GM21423 (cell line): ENCODE results near the gene JAML.
"Not testable (repeated sequence)": the region's sequence is repeated elsewhere in the genome, so short reads cannot be mapped to it uniquely, and the experiment has no call there.

ENCODE experiments used
- ATAC-seq: cut with Tn5 transposase; IDR thresholded peaks from one replicate; pipeline ENCODE4 v1.9.1; 2021; ENCODE audit warnings: mild to moderate bottlenecking, moderate library complexity; ENCODE audit not compliant: unreplicated experiment

JAML gene

DNA sequence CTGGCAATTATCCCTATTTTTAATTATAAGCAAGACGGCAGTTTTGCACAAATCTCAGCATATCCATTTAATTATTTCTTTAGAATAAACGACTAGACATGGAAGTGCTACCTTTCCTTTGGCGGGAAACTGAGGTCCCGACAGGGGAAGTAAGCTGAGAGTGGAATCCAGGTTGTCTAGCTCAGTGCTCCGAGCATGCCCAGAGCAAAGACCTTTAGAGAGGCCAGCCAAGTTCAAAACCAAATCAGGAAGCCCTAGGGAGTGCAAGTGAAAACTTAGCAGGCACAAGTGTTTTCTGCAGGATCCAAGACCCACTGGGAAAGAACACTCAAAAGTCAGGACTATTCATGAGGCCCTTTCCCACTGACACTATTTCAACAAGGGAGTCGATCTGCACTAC is 25.7 kb downstream of the JAML start:
- ATAC-seq, result no peak

DNA sequence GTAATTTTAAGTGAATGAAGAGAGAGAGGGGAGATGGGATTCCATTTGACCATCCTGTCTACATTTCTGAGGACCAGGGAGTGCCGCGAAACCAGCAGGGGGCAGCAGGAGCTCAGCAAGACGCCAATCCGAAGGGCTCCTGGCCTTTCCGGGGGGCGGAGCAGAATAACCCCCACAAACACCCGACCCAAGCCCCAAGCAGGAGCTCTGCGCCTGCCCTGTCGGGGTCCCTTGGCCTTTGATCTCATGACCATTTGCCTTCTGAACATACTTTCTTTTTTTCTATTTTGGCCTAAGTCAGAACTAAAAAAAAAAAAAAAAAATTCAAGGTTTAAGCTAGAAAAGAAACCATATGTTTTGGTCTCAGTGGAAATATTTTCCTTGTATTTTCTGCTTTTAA is 26.4 kb downstream of the JAML start:
- ATAC-seq, result no peak

DNA sequence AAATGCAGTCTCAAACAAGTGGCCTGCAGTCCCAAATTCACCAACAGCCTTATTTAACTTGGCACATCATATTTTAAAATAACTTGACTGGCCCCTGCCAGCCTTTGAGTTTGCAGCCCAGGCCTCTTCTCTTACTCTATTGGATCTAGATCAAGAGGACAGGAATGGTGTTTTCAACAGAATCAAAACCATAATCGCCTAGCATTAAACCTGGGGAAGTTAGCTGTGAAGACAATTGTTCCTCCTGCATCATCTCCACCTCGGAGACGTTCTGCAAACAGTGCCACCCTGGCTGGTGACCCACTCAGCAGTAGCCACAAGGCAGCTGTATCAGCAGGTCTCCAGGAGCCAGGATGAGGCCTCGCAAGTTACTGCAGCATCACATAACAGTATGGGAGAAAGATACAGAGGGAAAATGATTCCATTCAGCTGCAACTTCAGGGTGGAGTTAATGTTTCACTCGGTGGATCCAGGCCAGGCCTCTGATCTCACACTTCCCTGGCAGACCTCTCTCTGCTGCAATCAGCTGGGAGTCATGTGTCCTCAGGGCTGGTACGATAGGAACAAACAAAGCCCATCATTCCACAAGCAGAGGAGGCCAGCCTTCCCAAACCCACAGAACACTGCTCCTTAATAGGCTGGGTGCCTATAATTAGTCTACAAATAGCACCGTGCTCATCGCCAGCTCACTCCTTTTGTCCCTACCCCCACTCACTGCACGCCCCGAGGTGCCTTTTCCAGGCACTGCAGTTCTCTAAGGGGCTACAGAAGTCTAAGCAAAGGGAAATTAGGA is 29.8 kb downstream of the JAML start:
- no peak for ATAC-seq

DNA sequence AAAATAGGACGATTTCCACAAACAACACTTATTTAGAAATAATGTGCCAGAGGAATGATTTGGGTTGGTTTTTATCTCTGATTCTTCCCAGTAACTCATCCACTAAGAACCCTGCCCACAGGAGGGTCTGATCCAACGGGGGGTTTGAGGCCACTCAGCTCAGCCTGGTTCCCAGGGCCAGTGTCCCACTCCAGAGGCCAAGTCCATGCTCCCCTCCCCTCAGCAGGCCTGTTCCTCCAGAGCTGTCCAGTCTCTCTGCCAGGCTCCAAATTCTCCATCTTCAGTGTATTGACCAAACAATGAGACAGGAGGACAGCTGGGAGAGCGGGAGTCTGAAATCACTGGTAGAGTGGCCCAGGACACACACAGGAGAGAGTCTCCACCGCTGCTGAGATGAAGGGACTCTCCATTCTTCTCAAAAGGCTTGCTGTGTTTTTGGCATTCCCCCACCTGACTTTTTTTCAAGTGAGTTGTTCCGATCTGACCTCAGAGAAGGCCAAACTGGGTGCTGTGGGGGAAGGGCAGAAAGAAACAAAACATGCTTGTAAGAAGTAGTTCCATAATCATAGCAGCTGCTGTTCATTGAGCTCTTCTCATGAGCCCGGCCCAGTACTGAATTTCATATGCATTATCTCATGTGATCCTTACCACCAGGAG is 30.8 kb downstream of the JAML start:
- ATAC-seq, result no peak

DNA sequence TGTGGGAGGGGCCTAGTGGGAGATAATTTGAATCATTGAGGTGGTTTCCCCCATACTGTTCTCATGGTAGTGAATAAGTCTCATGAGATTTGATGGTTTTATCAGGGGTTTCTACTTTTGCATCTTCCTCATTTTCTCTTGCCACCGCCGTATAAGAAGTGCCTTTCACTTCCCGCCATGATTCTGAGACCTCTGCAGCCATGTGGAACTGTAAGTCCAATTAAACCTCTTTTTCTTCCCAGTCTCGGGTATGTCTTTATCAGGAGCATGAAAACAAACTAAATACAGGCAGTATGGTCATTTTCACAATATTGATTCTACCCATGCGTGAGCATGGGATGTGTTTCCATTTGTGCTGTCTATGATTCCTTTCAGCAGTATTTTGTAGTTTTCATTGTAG is 32.0 kb downstream of the JAML start:
- not testable (repeated sequence) for ATAC-seq

DNA sequence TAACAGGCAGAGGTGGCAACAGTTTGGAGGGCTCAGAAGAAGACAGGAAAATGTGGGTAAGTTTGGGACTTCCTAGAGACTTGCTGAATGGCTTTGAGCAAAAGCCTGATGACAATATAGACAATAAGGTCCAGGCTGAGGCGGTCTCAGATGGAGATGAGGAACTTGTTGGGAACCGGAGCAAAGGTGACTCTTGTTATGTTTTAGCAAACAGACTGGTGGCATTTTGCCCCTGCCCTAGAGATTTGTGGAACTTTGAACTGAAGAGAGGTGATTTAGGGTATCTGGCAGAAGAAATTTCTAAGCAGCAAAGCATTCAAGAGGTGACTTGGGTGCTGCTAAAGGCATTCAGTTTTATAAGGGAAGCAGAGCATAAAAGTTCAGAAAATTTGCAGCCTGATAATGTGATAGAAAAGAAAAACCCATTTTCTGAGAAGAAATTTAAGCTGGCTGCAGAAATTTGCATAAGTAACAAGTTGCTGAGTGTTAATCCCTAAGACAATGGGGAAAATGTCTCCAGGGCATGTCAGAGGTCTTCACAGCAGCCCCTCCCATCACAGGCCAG is 33.8 kb downstream of the JAML start:
- not testable (repeated sequence) for ATAC-seq

DNA sequence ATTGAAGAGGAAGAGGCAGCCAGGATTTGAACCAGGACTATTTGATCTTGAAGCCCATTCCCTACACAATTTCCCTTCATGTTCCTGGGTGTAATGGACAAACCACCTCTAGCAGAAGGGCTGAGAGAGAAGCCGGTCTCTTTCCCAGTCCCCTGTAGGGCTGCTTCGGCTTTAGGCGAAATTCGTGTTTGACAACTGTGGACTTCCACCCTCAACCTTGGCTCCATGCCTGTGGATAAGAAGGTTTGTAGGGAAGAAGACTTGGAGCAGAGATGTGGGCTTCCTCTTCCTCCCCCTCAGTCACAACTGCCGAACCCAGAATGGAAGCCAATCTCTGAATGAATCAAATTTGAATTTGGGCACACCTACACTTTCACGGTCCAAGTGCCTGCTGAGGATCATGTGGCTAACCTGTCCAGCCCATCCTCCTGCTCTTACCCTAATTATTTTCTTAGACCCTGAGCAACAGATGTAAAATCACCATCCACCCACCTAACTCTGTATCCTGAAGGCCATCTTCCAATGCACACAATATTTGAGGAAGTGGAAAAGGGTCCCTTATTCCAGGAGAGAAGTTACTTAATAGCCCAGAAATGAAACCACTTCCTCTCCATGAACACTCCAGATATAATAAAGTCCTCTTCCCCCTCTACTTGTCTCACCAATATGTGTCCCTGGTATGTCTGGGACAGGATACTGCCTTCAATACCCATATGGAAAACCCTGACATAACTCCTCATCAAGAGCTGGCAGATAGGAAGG is 38.3 kb downstream of the JAML start:
- ATAC-seq, result no peak

DNA sequence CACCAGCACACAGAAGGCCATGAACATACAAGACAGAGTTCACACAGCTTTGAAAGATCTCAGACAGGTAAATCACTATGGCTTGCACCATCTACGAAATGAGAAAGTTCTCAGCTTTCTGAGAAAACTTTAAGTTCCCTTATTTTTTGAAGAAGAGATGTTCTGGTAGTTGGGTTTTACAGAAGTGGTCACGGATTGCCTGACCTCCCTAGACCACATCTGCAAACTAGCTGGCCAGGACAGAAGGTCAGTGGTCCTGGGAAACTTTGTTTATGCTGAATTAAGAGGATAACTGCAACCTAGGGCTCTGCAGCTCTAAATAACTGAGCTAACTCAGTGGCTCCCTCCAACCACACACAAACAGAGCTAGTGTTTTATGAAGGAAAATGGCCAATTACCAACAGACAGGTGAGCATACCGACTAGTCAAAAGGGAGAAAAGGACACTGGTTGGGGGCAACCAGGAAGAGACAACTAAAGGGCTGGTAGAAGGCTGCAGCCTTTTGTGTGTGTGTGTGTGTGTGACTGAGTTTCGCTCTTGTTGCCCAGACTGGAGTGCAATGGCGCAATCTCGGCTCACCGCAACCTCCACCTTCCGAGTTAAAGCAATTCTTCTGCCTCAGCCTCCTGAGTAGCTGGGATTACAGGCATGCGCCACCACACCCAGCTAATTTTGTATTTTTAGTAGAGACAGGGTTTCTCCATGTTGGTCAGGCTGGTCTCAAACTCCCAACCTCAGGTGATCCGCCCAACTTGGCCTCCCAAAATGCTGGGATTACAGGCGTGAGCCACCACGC is 39.8 kb downstream of the JAML start:
- ATAC-seq, result no peak

DNA sequence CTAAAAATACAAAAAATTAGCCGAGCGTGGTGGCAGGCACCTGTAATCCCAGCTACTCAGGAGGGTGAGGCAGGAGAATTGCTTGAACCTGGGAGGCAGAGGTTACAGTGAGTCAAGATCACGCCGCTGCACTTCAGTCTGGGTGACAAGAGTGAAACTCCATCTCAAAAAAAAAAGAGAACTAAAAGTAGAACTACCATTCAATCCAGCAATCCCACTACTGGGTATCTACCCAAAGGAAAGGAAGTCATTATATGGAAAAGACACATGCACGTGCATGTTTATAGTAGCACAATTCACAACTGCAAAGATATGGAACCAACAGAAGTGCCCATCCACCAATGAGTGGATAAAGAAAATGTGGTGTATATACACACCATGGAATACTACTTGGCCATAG is 41.1 kb downstream of the JAML start:
- ATAC-seq, result not testable (repeated sequence)

DNA sequence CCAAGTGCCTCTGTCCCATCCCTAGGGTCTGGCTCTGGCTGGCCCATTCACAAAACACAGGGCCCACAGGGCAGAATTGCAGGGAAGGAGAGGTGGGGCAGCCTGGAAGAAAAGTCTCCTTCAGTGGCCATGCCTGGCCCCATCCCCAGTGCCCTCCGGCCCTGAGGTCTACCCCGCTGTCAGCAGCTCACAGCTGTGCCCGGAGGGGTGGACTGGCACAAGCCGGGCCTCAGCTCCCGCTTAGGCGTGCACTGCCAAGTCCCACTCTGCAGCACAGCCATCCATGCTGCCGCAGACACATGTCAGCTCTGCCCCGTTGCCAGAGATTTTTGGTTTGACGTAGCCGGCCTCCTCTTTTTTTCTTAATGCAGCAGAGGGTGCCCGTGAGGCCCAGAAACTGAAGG is 44.5 kb downstream of the JAML start:
- no peak for ATAC-seq

DNA sequence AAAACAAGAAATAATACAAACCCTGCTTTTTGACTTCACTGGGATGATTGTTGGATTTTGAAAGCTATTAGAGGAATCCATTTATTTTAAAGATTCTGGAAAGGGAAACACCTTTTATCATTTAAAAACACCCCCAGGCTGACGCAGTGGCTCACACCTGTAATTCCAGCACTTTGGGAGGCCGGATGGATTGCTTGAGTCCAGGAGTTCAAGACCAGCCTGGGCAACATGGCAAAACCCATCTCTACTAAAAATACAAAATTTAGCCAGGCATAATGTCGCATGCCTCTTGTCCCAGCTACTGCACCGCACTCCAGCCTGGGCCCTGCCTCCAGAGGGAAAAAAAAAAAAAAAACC is 48.1 kb downstream of the JAML start:
- ATAC-seq, result no peak

DNA sequence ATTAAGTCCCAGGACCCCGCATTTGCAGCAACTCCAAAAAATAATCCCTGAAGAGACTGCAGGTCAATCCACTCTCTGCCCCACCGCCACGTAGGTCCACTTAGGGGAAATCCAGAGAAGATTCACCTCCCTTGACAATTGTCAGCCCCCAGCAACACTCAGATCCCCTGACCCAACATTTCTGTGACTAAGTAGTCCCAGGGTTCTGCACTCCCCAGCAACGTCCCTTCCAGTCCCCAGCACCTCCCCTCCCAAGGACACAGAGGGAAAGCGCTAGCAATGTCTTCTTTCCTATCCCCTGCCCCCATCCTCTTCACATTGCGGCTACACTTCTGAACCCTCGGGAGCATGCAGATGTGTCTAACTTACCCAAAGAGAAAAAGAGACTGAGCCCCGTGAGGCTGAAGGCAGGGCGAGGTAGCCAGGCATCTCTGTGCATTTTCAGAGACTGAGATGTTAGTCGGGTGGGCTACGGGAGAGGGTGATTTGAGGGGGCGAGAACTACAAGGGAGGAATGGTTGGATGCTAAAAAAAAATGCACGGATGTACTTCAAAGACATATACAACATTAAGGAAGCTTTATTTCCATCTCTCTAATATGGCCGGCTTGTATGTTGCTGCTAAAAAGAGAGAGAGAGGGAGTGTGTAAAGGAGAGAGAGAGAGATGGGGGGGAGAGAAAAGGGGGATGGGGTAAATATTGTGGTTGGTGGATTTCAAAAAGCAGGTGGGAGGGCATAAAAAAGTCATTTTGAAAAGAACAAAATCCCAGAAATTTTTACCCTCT is 48.6 kb downstream of the JAML start, which contains the start of gene SCN2B:
SCN2B (minus strand) TSS at position 647 of the 785 bp plus-strand sequence; CDS start at position 439, 208 bp downstream.
- no peak for ATAC-seq

DNA sequence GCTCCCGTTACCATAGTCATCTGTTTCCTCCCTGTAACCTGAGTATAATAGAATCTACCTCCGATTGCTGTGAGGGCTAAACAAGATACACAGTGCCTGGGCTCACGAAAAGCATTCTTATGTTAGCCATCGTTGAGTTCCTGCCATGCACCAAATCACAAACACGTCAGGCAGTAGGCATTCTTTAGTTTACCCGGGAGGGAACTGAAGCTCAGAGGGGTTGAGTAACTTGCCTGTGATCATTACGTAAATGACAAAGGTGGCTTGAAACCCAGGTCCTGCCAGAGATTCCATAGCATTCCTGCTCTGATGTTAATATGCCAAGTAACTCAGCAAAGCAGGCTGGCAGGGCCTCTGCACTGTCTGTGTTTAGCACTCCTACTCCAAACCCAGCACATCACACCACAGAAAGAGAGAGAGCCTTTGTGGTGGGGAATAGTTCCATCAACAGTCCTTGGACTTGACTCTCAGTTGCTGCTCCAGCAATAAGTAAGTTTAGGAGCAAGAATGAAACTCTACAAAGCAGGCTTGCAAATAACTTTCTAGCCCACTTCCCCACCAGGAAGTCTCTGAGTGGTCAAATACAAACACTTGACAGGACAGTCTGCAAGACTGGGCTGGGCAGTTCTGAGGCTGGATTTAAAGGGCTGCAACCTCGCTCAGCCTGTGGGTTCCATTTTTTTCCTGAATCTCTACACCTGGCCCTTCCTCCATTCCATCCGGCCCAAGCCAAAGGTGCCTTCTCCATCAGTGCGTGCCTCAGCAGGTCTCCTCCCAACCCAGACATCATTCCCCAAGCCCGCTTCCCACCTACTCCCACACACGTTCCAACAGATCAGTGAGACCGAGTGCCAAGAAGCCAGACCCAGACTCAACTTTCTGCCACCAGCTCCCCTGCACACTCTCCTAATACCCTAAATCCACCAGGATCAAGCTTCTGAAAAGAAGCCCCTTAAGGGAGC is 49.5 kb downstream of the JAML start:
- no peak for ATAC-seq

DNA sequence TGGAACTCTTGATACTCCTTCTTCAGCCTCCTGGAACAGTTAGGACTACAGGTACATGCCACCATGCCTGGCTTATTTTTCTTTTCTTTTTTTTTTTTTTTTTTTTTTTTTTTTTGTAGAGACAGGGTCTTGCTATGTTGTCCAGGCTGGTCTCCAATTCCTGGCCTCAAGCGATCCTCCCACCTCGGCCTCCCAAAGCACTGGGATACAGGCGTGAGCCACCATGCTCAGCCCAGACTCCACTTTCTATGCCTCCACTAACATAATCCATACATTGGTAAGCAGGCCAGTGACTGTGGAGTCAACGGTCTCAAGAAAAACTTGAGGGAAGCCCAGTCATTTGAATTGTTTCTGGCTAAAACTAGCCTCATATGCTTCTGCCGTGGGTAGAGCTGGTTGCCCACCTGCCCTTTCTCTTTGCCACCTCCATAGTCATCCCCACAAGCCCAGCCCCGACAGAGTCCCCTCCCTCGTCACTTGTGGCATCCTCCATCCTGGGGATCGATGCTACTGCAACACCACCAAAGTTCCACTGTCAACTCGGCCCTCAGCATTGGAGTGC is 50.7 kb downstream of the JAML start:
- no peak for ATAC-seq

DNA sequence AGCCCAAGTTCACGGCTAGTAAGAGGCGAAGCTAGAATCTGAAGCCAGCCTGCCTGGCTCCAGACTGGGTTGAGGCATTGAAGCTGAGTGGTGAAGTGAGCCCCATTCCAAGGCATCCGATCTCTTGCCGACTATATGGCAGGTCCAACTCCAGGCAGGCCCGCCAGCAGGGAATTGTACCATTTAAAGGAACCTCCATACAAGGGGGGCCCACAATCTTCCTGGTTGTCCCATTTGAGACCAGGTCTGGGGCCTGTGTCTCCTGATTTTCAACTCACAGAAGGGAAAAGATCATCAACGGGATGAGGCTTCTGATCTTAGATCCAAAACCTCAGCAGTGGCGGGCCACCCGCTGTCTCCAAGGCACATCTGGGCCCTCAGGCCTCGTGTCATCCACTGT is 52.5 kb downstream of the JAML start:
- no peak for ATAC-seq

DNA sequence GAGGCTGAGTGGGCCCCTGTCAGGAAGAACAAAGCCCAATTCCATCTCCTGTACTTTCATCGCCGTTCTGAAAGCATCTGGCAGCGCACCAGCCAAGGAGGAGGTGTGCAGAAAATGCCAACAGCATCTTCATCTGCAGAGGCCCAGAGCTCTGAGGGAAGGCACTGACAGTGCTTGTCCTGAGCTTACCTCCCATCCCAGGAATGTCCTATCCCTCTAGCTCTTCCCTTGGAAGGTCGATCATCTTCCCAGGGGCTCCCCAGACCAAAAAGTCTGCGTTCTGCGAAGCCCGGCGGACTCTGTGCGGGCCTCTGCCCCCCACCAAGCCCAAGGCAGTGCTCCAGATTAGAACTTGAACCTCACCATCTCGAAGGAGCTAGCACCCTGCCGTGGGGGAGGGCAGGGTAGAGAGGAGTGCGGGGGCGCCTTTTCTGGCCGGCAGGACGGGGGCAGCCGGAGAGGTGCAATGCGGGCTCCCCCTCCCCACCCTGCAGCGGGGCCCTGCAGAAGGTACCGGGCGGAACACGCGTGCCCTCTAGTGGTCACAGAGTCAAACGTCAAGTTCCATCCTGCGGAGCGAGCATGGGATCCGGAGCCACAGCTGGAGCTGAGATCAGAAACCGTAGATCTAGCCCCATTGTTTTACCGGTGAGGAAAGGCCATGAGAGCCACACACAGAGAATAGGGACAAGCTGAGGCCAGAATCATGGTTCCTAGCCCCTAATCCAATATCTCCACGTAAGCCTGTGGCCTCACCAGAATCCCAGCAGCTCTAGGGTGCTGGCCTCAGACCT is 53.3 kb downstream of the JAML start:
- no peak for ATAC-seq

DNA sequence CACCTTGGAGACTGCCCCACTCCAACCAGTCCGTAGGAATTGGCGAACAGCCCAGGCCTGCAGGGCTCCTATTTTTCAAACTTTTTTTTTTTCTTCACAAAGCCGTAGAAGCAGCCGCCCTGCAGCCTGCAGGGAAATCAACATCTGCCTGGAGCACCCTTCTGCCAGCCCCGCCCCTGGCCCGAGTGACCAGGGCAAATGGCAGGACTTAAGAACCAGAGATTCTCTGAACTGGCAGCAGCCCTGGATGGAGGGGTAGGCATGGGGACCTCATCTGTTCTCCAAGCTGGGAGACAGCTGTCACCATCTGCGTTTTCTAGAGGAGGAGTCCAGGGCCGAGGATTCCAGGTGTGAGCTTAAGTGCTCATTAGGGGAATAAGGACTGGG is 53.9 kb downstream of the JAML start:
- no peak for ATAC-seq

DNA sequence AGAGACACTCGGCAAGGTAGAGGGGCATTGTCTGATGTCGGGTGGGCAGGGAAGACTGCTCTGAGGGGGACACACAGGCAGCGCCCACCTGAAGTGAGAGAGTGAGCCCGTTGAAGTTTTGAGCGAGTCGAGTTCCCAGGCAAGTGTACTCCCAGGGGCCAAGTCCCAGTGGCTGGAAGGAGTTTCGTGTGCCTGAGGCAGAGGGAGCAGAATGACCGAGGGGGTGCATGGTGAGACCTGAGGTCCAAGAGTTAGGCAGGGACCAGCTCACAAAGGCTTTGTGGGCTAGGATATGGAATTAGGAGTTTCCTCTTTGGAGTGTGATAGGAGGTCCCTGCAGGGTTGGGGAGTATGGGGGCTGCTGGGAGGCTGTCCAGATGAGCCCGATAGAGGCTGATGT is 54.6 kb downstream of the JAML start:
- no peak for ATAC-seq
